HCT116 (cell line): ENCODE results near the gene CDKN1A. TPM values are rescaled to one million over a fixed set of nuclear protein-coding genes. Genes with fewer than 3 reads are reported as not detected.

Source experiments
- ATAC-seq: fragments of 200-7000 bp; cut with Tn5 transposase; 2 replicates; pipeline ENCODE4 v1.9.1; 2020; ENCODE audit warnings: mild to moderate bottlenecking, moderate library complexity
- BruUV-seq: library from RNA; stranded (reverse); fragments of 400-500 nt; replicated peaks from 2 replicates; lab custom pipeline; 2021; lab: Mats Ljungman, UMichigan
- CTCF ChIA-PET: fragments of 300-600 bp; sonication (Branson Sonifier 250); formaldehyde crosslinking; loops from one replicate; lab custom pipeline; 2021; ENCODE audit warnings: antibody characterized with exemption; lab: Charles Lee
- POLR2A ChIA-PET: fragments of 300-600, 350-600 bp; sonication (Branson Sonifier 250); formaldehyde crosslinking; loops from one replicate; lab custom pipeline; 2021; ENCODE audit warnings: antibody characterized with exemption; lab: Charles Lee
- RAD21 ChIA-PET, 2 experiments: fragments of 300-600 bp; sonication (Branson Sonifier 250); formaldehyde crosslinking; loops; one replicate each; lab custom pipeline; 2023; ENCODE audit warnings: low total read pairs in 2 of 2; ENCODE audit not compliant: uncharacterized antibody in 2 of 2, unreplicated experiment in 2 of 2, low non-redundant PET in 1 of 2; lab: Charles Lee
- DNase-seq: peaks from one replicate; pipeline ENCODE4 v3.0.0-alpha.2; 2010; ENCODE audit warnings: low read depth, low spot score
- H2AFZ ChIP-seq: fragments of 200-600 bp; shearing (Covaris generic), sonication (generic); 2 replicates; pipeline ENCODE4 v1.6.1; 2017; ENCODE audit warnings: low read depth, mixed run types, mixed read lengths, antibody characterized with exemption, low read length; ENCODE audit not compliant: poor library complexity, severe bottlenecking
- H3K27ac ChIP-seq: 2 replicates; pipeline ENCODE4 v1.5.1; 2012; ENCODE audit warnings: low read depth, low read length
- H3K27me3 ChIP-seq: fragments of 200-600 bp; sonication (generic); 2 replicates; pipeline ENCODE4 v1.6.1; 2016; ENCODE audit warnings: mixed run types, low read length, mixed read lengths; ENCODE audit not compliant: insufficient read depth
- H3K36me3 ChIP-seq, 2 experiments: fragments of 200-500 bp in 1 of 2; fragments of 200-600 bp in 1 of 2; sonication (Bioruptor generic) in 1 of 2; sonication (generic) in 1 of 2; 2 replicates each; pipeline versions ENCODE4 v1.5.1 to v1.6.1; 2014 to 2016; ENCODE audit warnings: low read length in 2 of 2, inconsistent platforms in 1 of 2, mixed read lengths in 1 of 2, mixed run types in 1 of 2; ENCODE audit not compliant: insufficient read depth in 2 of 2, control insufficient read depth in 1 of 2
- H3K4me1 ChIP-seq, 2 experiments: fragments of 200-600 bp in 1 of 2; sonication (generic) in 1 of 2; 2 replicates each; pipeline versions ENCODE4 v1.5.1 to v1.6.1; 2012 to 2017; ENCODE audit warnings: low read length in 2 of 2, inconsistent platforms in 1 of 2, mild to moderate bottlenecking in 1 of 2, mixed read lengths in 1 of 2, mixed run types in 1 of 2, moderate library complexity in 1 of 2; ENCODE audit not compliant: insufficient read depth in 2 of 2, control insufficient read depth in 1 of 2
- H3K4me2 ChIP-seq: fragments of 200-600 bp; sonication (generic); 2 replicates; pipeline ENCODE4 v1.6.1; 2017; ENCODE audit warnings: mixed run types, low read length, mixed read lengths
- H3K4me3 ChIP-seq, 2 experiments: fragments of 200-600 bp in 1 of 2; sonication (generic) in 1 of 2; replicated peaks in 1 of 2; 2 replicates each; pipeline ENCODE4 v1.5.1; 2011 to 2016; ENCODE audit warnings: low read length in 2 of 2, control low read depth in 1 of 2, low read depth in 1 of 2, mild to moderate bottlenecking in 1 of 2, mixed read lengths in 1 of 2, mixed run types in 1 of 2
- H3K79me2 ChIP-seq: fragments of 200-600 bp; sonication (generic); 2 replicates; pipeline ENCODE4 v1.6.1; 2017; ENCODE audit warnings: mild to moderate bottlenecking, mixed run types, low read length, moderate library complexity, mixed read lengths; ENCODE audit not compliant: insufficient read depth
- H3K9ac ChIP-seq: fragments of 200-600 bp; sonication (generic); 2 replicates; pipeline ENCODE4 v1.6.1; 2016; ENCODE audit warnings: low read length, mixed read lengths
- H3K9me2 ChIP-seq: fragments of 200-600 bp; sonication (generic), shearing (Covaris generic); 2 replicates; pipeline ENCODE4 v1.6.1; 2017; ENCODE audit warnings: mixed run types, mild to moderate bottlenecking, moderate library complexity; ENCODE audit not compliant: insufficient read depth
- H3K9me3 ChIP-seq, 2 experiments: fragments of 200-500 bp in 1 of 2; fragments of 200-600 bp in 1 of 2; sonication (Bioruptor generic) in 1 of 2; sonication (generic) in 1 of 2; 2 replicates each; pipeline ENCODE4 v1.6.1; 2014 to 2017; ENCODE audit warnings: low read length in 2 of 2, mixed read lengths in 2 of 2, inconsistent platforms in 1 of 2, low read depth in 1 of 2, mild to moderate bottlenecking in 1 of 2, mixed run types in 1 of 2, moderate library complexity in 1 of 2; ENCODE audit not compliant: control insufficient read depth in 1 of 2, insufficient read depth in 1 of 2
- H4K20me1 ChIP-seq: fragments of 200-600 bp; sonication (generic), shearing (Covaris generic); 2 replicates; pipeline ENCODE4 v1.6.1; 2017; ENCODE audit warnings: mixed run types, mild to moderate bottlenecking, moderate library complexity; ENCODE audit not compliant: insufficient read depth
- EZH2phosphoT487 ChIP-seq: fragments of 200-600 bp; IDR thresholded peaks from 2 replicates; pipeline ENCODE4 v1.6.1; 2018; ENCODE audit warnings: antibody characterized with exemption, borderline replicate concordance
- FOSL1 ChIP-seq: IDR thresholded peaks from 2 replicates; pipeline ENCODE4 v1.6.1; 2012; ENCODE audit warnings: low read depth
- POLR2AphosphoS5 ChIP-seq: IDR thresholded peaks from 2 replicates; pipeline ENCODE4 v1.6.1; 2011; ENCODE audit warnings: mild to moderate bottlenecking, low read depth, low read length, moderate library complexity
- SRF ChIP-seq: IDR thresholded peaks from 2 replicates; pipeline ENCODE4 v1.6.1; 2012; ENCODE audit warnings: low read depth
- YY1 ChIP-seq: IDR thresholded peaks from 2 replicates; pipeline ENCODE4 v1.6.1; 2011; ENCODE audit warnings: low read length, low read depth, moderate library complexity, mild to moderate bottlenecking; ENCODE audit not compliant: insufficient replicate concordance; ENCODE audit errors: extremely low read depth
- ZNF274 ChIP-seq: fragments of 200-500 bp; sonication (Bioruptor generic); IDR thresholded peaks from 2 replicates; pipeline ENCODE4 v1.6.1; 2014; ENCODE audit warnings: mild to moderate bottlenecking, low read depth, low read length, inconsistent platforms
- intact Hi-C: fragments of 100-400 bp; cut with micrococcal nuclease; formaldehyde crosslinking; loops from 2 replicates; pipeline ENCODE4 v1.10.0; 2022
- total RNA-seq: library from RNA; stranded (reverse); gene quantifications from one replicate; pipeline ENCODE4 v1.2.1, GENCODE V29; 2021; ENCODE audit not compliant: unreplicated experiment
- TF ChIP-seq, protein P1 (sequence below): IDR thresholded peaks from 2 replicates; pipeline ENCODE4 v1.6.1; 2012
- TF ChIP-seq, protein P2 (sequence below): IDR thresholded peaks from 2 replicates; pipeline ENCODE4 v1.6.1; 2012; ENCODE audit warnings: low read depth

Gene CDKN1A
- total RNA-seq, 1 experiment from 2014 or later = 179 TPM

DNA sequence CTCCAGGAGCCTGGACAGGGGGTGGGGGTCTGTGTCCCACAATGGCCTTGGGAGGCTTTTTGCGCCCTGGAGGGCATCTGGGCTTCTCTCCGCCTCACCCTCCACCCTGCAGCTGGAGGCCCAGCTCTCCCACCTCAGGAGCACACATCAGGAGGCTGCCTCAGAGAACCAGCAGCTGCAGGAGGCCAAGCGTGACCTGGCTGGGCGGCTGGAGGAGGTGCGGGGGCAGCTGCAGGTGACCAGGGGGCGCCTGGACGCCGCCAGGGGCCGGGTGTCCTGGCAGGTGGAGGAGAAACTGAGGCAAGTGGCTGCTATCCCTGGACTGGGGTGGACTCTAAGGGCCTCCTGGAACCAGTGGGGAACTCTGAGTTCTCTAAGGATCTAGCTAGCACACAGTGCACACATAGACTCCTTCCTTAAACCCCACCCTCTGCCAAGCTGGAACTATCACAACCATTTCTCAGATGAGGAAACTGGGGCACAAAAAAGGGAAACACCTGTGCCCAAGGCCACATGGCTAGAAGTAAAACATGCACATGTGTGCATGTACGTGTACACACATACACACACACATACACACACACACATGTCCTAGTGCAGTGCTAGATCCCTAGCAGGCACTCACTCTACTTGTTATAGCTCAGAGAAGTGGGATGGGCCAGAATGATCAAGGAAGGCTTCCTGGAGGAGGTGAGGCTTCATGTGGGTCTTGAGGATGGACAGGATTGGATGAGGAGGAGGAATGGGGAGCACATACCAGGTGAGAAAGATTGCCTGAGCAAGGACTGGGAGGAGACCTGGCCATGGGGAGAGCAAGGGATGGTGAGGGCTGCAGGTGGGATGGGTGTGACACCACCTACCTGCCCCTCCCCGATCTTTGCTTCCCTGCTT, 42.0 kb downstream of the CDKN1A start:
- no peaks in the 10 kb centered on the region for H3K4me1 ChIP-seq
- no TSS peak for BruUV-seq
- H3K27ac ChIP-seq = no peak overlapping the region
- ATAC-seq = no peak
- H3K36me3 ChIP-seq = no peaks in the 10 kb centered on the region
- ChIA-PET CTCF (no interaction called here), POLR2A (interaction anchor here (0.9 kb wide), 1 partner anchor 42 kb away, joined by 4 read pairs; the partner anchor contains the start of gene CDKN1A), RAD21 (no interaction called here)
- no peak overlapping the region for H2AFZ ChIP-seq
- no peaks in the 10 kb centered on the region for H3K27me3 ChIP-seq
- no peak for DNase-seq
- no peaks in the 10 kb centered on the region for H3K79me2 ChIP-seq
- no peaks in the 10 kb centered on the region for H3K9me3 ChIP-seq
- H3K9ac ChIP-seq = no peak overlapping the region
- intact Hi-C loops = no loop called here
- H3K4me2 ChIP-seq = no peak overlapping the region
- H4K20me1 ChIP-seq = no peaks in the 10 kb centered on the region
- no peak overlapping the region for H3K4me3 ChIP-seq
- TF ChIP-seq, protein P1, sequence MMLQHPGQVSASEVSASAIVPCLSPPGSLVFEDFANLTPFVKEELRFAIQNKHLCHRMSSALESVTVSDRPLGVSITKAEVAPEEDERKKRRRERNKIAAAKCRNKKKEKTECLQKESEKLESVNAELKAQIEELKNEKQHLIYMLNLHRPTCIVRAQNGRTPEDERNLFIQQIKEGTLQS = no peak
- TF ChIP-seq EZH2phosphoT487 = no peak
- TF ChIP-seq ZNF274 = no peak
- TF ChIP-seq SRF = no peak
- TF ChIP-seq YY1 = no peak
- TF ChIP-seq, protein P2, sequence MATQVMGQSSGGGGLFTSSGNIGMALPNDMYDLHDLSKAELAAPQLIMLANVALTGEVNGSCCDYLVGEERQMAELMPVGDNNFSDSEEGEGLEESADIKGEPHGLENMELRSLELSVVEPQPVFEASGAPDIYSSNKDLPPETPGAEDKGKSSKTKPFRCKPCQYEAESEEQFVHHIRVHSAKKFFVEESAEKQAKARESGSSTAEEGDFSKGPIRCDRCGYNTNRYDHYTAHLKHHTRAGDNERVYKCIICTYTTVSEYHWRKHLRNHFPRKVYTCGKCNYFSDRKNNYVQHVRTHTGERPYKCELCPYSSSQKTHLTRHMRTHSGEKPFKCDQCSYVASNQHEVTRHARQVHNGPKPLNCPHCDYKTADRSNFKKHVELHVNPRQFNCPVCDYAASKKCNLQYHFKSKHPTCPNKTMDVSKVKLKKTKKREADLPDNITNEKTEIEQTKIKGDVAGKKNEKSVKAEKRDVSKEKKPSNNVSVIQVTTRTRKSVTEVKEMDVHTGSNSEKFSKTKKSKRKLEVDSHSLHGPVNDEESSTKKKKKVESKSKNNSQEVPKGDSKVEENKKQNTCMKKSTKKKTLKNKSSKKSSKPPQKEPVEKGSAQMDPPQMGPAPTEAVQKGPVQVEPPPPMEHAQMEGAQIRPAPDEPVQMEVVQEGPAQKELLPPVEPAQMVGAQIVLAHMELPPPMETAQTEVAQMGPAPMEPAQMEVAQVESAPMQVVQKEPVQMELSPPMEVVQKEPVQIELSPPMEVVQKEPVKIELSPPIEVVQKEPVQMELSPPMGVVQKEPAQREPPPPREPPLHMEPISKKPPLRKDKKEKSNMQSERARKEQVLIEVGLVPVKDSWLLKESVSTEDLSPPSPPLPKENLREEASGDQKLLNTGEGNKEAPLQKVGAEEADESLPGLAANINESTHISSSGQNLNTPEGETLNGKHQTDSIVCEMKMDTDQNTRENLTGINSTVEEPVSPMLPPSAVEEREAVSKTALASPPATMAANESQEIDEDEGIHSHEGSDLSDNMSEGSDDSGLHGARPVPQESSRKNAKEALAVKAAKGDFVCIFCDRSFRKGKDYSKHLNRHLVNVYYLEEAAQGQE = no peak
- no peak for TF ChIP-seq FOSL1
- no peak for TF ChIP-seq POLR2AphosphoS5
- TF ChIP-seq, all 23 proteins: peak for 0
- H3K9me2 ChIP-seq = no peaks in the 10 kb centered on the region
